HG03354 (cell line): ENCODE measurements around the gene EPHA3.

Source experiments
- ATAC-seq: cut with Tn5 transposase; IDR thresholded peaks from one replicate; pipeline ENCODE4 v1.9.1; 2021; ENCODE audit warnings: mild to moderate bottlenecking; ENCODE audit not compliant: unreplicated experiment, poor library complexity, severe bottlenecking

The EPHA3 gene

GRCh38 chr3:89270201-89270600 lies 162.8 kb downstream of the EPHA3 start:
- ATAC-seq = no peak

- no peak for ATAC-seq
Measured at GRCh38 chr3:89275001-89275400, 167.6 kb downstream of the EPHA3 start.

GRCh38 chr3:89276116-89276515 lies 168.7 kb downstream of the EPHA3 start:
- ATAC-seq = no peak

GRCh38 chr3:89278302-89279025 lies 171.0 kb downstream of the EPHA3 start:
- no peak for ATAC-seq

- no peak for ATAC-seq
Measured at GRCh38 chr3:89280301-89280700, 172.9 kb downstream of the EPHA3 start.

GRCh38 chr3:89280822-89281365 lies 173.5 kb downstream of the EPHA3 start:
- ATAC-seq = no peak

GRCh38 chr3:89287902-89288508 lies 180.6 kb downstream of the EPHA3 start:
- ATAC-seq = no peak

- no peak for ATAC-seq
Measured at GRCh38 chr3:89289574-89290190, 182.3 kb downstream of the EPHA3 start.

GRCh38 chr3:89297199-89297598 lies 189.8 kb downstream of the EPHA3 start:
- no peak for ATAC-seq

GRCh38 chr3:89300526-89300925 lies 193.1 kb downstream of the EPHA3 start:
- no peak for ATAC-seq

- ATAC-seq = no peak
Measured at GRCh38 chr3:89300981-89301380, 193.6 kb downstream of the EPHA3 start.

- ATAC-seq = no peak
Measured at GRCh38 chr3:89303701-89304100, 196.3 kb downstream of the EPHA3 start.

- no peak for ATAC-seq
Measured at GRCh38 chr3:89306540-89306939, 199.1 kb downstream of the EPHA3 start.

GRCh38 chr3:89311581-89311980 lies 204.2 kb downstream of the EPHA3 start:
- no peak for ATAC-seq

GRCh38 chr3:89312141-89312540 lies 204.7 kb downstream of the EPHA3 start:
- ATAC-seq = no peak

- ATAC-seq = no peak
Measured at GRCh38 chr3:89314454-89315098, 207.2 kb downstream of the EPHA3 start.

GRCh38 chr3:89315750-89316470 lies 208.5 kb downstream of the EPHA3 start:
- no peak for ATAC-seq

- no peak for ATAC-seq
Measured at GRCh38 chr3:89320186-89320585, 212.8 kb downstream of the EPHA3 start.

GRCh38 chr3:89326997-89327396 lies 219.6 kb downstream of the EPHA3 start:
- ATAC-seq = no peak

- no peak for ATAC-seq
Measured at GRCh38 chr3:89332386-89332785, 225.0 kb downstream of the EPHA3 start.
